Measurements from ENCODE around the gene SYK. TPM values are rescaled to one million over a fixed set of nuclear protein-coding genes. Genes with fewer than 3 reads are reported as not detected.

Gene SYK
- total and polyA plus RNA-seq, 2 of the 4 experiments (the other 2 are of a cell fraction), result not detected

DNA sequence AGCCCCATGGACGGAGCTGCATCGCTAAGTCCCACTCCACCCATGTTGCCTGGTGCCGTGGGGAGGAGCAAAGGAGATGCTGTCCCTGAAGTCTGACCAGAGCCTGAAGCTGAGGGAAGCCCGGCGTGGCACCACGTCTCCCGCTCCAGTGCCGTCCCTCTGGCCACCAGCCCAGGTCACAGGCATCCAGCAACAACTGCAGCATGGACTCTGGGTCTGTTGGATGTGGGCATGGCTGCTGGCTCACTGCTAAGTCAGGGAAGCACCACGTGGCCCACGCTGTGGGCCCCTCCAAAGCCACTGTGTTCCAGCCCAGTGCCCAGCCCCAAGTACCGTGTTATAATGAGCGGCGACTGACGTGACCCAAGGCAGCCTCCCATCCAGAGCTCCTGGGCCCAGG lies 112.6 kb downstream of the SYK start:
- Histone ChIP-seq H3K14ac (replicated peaks; ENCODE audit: low read depth, low read length) (no peak overlapping the region), H3K9ac (ENCODE audit: low read depth, low read length) (no peak overlapping the region), H4K91ac (ENCODE audit: insufficient read depth, low read depth, low read length) (no peak overlapping the region), H2BK5ac (ENCODE audit: low read depth, low read length, poor library complexity, severe bottlenecking) (no peak overlapping the region), H3K4me1 (ENCODE audit: control insufficient read depth, insufficient read depth, low read length) (peaks cover 2% of the 10 kb centered on the region), H3K9me3 (ENCODE audit: control insufficient read depth, insufficient read depth, low read length) (no peaks in the 10 kb centered on the region), H3K23ac (ENCODE audit: low read depth, low read length) (no peak overlapping the region), H3K56ac (ENCODE audit: extremely low read depth, insufficient read depth, low read length) (no peak overlapping the region), H2BK15ac (ENCODE audit: low read depth, low read length) (no peak overlapping the region), H3K27ac (ENCODE audit: insufficient read depth, low read length) (no peak overlapping the region), H4K20me1 (ENCODE audit: insufficient read depth, low read length) (no peaks in the 10 kb centered on the region), H3K9me1 (ENCODE audit: insufficient read depth, low read length) (peaks cover 3% of the 10 kb centered on the region; the same call in 1 of the 2 replicates), H3K4me3 (ENCODE audit: insufficient read depth, low read depth, low read length) (no peak overlapping the region), H4K8ac (ENCODE audit: low read depth in 2 of 2, low read length in 2 of 2) (no peak overlapping the region), H2BK20ac (ENCODE audit: low read depth, low read length) (no peak overlapping the region), H2AK9ac (replicated peaks; ENCODE audit: low read depth, low read length, poor library complexity) (no peak overlapping the region), H3K79me1 (ENCODE audit: low read depth in 1 of 2, low read length in 2 of 2) (no peaks in the 10 kb centered on the region), H2AK5ac (ENCODE audit: low read depth, low read length) (peak overlapping the region; percentile 3; the same call in 1 of the 2 replicates), H3K18ac (ENCODE audit: low read depth, low read length) (no peak overlapping the region), H3K4ac (ENCODE audit: low read depth, low read length) (no peak overlapping the region), H4K5ac (ENCODE audit: low read depth, low read length) (no peak overlapping the region), H3K4me2 (ENCODE audit: low read depth, low read length) (no peak overlapping the region), H2BK120ac (ENCODE audit: low read depth, low read length) (no peak overlapping the region), H3K36me3 (ENCODE audit: control insufficient read depth, insufficient read depth, low read length) (no peaks in the 10 kb centered on the region), H2AFZ (replicated peaks; ENCODE audit: low read length, poor library complexity) (no peak overlapping the region), H3K27me3 (ENCODE audit: control insufficient read depth, insufficient read depth, low read length) (no peaks in the 10 kb centered on the region)
- 74% methylated on average over 3 of the region's 14 CpGs; no CpG with 5 or more reads in 1 of the 2 experiments for WGBS, 2 experiments (ENCODE audit: extremely low coverage in 2 of 2, insufficient read length in 1 of 2)
- TF ChIP-seq MAZ (IDR thresholded peaks at IDR 0.05; ENCODE audit: borderline replicate concordance, low read depth, low read length) (no peak), RFX5 (IDR thresholded peaks at IDR 0.05; ENCODE audit: low read depth, low read length) (no peak), MAFK (IDR thresholded peaks at IDR 0.05; ENCODE audit: low read depth, low read length) (no peak), MXI1 (IDR thresholded peaks at IDR 0.05; ENCODE audit: borderline replicate concordance, low read depth, low read length) (no peak), CHD1 (IDR thresholded peaks at IDR 0.05; ENCODE audit: low read depth, low read length) (no peak), POLR2A (IDR thresholded peaks at IDR 0.05; ENCODE audit: low read depth, low read length) (no peak), RCOR1 (IDR thresholded peaks at IDR 0.05; ENCODE audit: insufficient replicate concordance, low read length) (no peak), SMC3 (IDR thresholded peaks at IDR 0.05; ENCODE audit: low read depth, low read length) (no peak)
- TF ChIP-seq, protein P1, sequence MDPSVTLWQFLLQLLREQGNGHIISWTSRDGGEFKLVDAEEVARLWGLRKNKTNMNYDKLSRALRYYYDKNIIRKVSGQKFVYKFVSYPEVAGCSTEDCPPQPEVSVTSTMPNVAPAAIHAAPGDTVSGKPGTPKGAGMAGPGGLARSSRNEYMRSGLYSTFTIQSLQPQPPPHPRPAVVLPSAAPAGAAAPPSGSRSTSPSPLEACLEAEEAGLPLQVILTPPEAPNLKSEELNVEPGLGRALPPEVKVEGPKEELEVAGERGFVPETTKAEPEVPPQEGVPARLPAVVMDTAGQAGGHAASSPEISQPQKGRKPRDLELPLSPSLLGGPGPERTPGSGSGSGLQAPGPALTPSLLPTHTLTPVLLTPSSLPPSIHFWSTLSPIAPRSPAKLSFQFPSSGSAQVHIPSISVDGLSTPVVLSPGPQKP (IDR thresholded peaks at IDR 0.05; ENCODE audit: borderline replicate concordance, low read depth, low read length), result no peak
- TF ChIP-seq, protein P2, sequence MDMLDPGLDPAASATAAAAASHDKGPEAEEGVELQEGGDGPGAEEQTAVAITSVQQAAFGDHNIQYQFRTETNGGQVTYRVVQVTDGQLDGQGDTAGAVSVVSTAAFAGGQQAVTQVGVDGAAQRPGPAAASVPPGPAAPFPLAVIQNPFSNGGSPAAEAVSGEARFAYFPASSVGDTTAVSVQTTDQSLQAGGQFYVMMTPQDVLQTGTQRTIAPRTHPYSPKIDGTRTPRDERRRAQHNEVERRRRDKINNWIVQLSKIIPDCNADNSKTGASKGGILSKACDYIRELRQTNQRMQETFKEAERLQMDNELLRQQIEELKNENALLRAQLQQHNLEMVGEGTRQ (IDR thresholded peaks at IDR 0.05; ENCODE audit: low read depth, low read length), result no peak
- in situ Hi-C loops (cut with MboI; ENCODE audit: low sequenced_read_pairs), result no loop called here
- ATAC-seq (ENCODE audit: low read depth) (no peak), DNase-seq (no peak)
- ChIA-PET POLR2A (ENCODE audit: unreplicated experiment) (no interaction called here), CTCF (interaction anchor here (0.6 to 2.3 kb wide), 8 partner anchors 29 to 857 kb away, joined by 3 to 12 read pairs (median 5); no protein-coding TSS in a partner anchor)
- intact Hi-C loops (cut with micrococcal nuclease), result loop anchor here (2.0 to 10.0 kb wide), 5 partner anchors 123 to 767 kb away; no protein-coding TSS in a partner anchor
- no TSS peak for BruUV-seq (replicated peaks)
- dilution Hi-C loops (cut with HindIII; ENCODE audit: low sequenced_read_pairs, unreplicated experiment), result no loop called here
